ENCODE results near the gene MORN1.
"Not testable (repeated sequence)": the region's sequence is repeated elsewhere in the genome, so short reads cannot be mapped to it uniquely, and the experiment has no call there.

The MORN1 gene

GRCh38 chr1:2334883-2335534 lies 56.3 kb downstream of the MORN1 start:
- no peak for DNase-seq

- no peak for DNase-seq
Measured at GRCh38 chr1:2334366-2334765, 57.0 kb downstream of the MORN1 start.

GRCh38 chr1:2331580-2331979 lies 59.8 kb downstream of the MORN1 start:
- not testable (repeated sequence) for DNase-seq

- no peak for DNase-seq
Measured at GRCh38 chr1:2331200-2331544, 60.2 kb downstream of the MORN1 start.

- DNase-seq, result no peak
Measured at GRCh38 chr1:2330519-2331199, 60.7 kb downstream of the MORN1 start.

- DNase-seq, result no peak
Measured at GRCh38 chr1:2330035-2330434, 61.3 kb downstream of the MORN1 start.

GRCh38 chr1:2328676-2329455 lies 62.5 kb downstream of the MORN1 start:
- DNase-seq, result no peak

- no peak for DNase-seq
Measured at GRCh38 chr1:2327841-2328240, 63.5 kb downstream of the MORN1 start.

GRCh38 chr1:2327162-2327561 lies 64.2 kb downstream of the MORN1 start:
- DNase-seq, result not testable (repeated sequence)

GRCh38 chr1:2326524-2326923 lies 64.8 kb downstream of the MORN1 start:
- no peak for DNase-seq

- no peak for DNase-seq
Measured at GRCh38 chr1:2324553-2325366, 66.6 kb downstream of the MORN1 start.

GRCh38 chr1:2323451-2323974 lies 67.8 kb downstream of the MORN1 start:
- DNase-seq, result no peak

GRCh38 chr1:2322581-2323211 lies 68.7 kb downstream of the MORN1 start:
- DNase-seq, result no peak

GRCh38 chr1:2322065-2322571 lies 69.2 kb downstream of the MORN1 start:
- DNase-seq, result no peak

GRCh38 chr1:2320760-2321667 lies 70.3 kb downstream of the MORN1 start:
- no peak for DNase-seq

GRCh38 chr1:2320006-2320405 lies 71.3 kb downstream of the MORN1 start:
- no peak for DNase-seq

GRCh38 chr1:2319291-2319690 lies 72.1 kb downstream of the MORN1 start:
- no peak for DNase-seq

- DNase-seq, result no peak
Measured at GRCh38 chr1:2318314-2319278, 72.8 kb downstream of the MORN1 start.

- no peak for DNase-seq
Measured at GRCh38 chr1:2317230-2318065, 73.9 kb downstream of the MORN1 start.
